ENCODE data around the gene KIF3A. TPM values are rescaled to one million over a fixed set of nuclear protein-coding genes. Genes with fewer than 3 reads are reported as not detected.

Gene KIF3A
- total RNA-seq: 10 to 100 TPM in 1 of 2 donors, 1 to 10 TPM in 1; 9.0 to 12.7 TPM

DNA sequence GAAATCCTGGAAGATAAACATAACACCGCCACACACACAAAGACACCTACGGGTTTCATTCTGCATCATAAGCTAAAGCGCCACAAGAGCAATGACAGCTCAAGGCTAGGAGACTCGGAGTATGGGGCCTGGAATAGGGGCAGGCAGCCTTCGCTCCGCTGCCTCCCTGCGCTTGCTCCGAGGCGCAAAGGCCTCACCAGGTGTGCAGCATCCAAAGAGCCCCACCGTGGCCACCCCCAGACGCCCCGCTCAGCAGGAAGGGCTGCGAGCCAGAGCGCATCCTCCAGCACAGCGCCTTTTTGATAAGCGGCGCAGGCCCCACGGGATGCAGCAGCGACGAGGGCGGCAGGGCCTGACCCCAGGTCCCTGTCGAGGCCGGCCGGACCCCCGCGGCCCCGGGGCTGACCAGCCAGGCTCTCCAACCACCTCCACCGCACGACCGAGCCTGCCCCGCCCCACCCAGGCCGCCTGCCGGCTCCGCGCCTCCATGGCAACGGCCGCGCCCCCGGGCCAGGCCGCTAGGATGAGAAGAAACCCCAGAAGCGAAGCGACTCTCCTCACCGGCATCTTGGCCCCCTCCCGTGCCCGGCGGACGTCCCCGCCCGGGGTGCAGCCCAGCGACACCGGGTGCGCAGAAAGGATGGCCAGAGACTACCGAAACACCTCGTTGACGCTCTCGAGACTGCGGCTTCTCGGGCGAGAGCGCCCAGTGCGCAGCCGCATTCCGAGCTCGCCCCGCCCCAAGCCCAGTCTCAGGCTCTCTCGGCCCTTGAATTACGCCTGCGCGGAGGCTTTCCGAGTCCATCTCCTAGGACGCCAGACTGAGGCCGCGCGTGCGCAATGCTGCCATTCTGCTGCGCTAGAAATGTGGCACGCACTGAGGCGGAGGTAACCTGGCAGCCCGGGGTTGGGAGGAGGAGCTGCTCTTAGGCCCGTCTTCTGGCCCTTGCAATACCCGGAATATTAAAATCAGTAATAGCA lies at the start of gene KIF3A:
TSS of gene KIF3A (minus strand) at position 694 of the 981 bp plus-strand sequence. CDS start at position 567, 127 bp downstream.
- Mint-ChIP-seq H3K36me3 (peaks cover 0 to 4% of the 10 kb centered on the region in 2 donors), H3K27ac (peak within 1 kb of the TSS; percentile 87 to 91), H3K9me3 (no peaks in the 10 kb centered on the region)
- peak; percentile 91 to 92 for ATAC-seq
- DNase-seq (ENCODE audit: low spot score in 2 of 2): peak; percentile 99

DNA sequence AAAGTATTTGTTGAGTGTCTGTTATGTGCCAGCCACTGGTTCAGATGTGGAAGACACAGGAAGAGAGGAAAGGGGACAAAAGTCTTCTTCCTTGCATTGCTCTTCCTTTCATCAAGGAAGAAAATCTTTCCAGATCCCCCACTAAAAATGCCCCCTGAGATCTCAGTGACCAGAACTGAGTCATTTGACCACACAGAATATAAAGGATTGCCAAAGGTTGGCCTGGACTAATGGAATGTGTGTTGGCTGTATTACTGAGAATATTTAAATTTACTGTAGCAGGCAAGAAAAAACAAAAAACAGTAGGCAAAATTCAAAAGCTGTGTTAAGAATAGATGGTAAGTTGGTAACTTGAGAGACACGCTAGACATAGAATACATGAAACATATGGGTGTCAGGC lies 49.7 kb upstream of the KIF3A start:
- DNase-seq (ENCODE audit: low spot score in 2 of 2): no peak
- ATAC-seq: no peak
- H3K36me3 Mint-ChIP-seq: no peaks in the 10 kb centered on the region
- no peak overlapping the region for H3K27ac Mint-ChIP-seq
- H3K9me3 Mint-ChIP-seq: no peaks in the 10 kb centered on the region

GRCh38 chr5:132785864-132786263 lies 48.5 kb upstream of the KIF3A start:
- ATAC-seq: no peak

GRCh38 chr5:132785365-132785764 lies 48.0 kb upstream of the KIF3A start:
- Mint-ChIP-seq H3K36me3 (no peaks in the 10 kb centered on the region), H3K27ac (no peak overlapping the region), H3K9me3 (no peaks in the 10 kb centered on the region)
- DNase-seq (ENCODE audit: low spot score in 2 of 2) (no peak), ATAC-seq (no peak)

More at GRCh38 chr5:132785864-132786263, 48.5 kb upstream of the KIF3A start:
- DNase-seq (ENCODE audit: low spot score in 2 of 2): no peak
- Mint-ChIP-seq H3K36me3 (no peaks in the 10 kb centered on the region), H3K27ac (no peak overlapping the region), H3K9me3 (no peaks in the 10 kb centered on the region)

DNA sequence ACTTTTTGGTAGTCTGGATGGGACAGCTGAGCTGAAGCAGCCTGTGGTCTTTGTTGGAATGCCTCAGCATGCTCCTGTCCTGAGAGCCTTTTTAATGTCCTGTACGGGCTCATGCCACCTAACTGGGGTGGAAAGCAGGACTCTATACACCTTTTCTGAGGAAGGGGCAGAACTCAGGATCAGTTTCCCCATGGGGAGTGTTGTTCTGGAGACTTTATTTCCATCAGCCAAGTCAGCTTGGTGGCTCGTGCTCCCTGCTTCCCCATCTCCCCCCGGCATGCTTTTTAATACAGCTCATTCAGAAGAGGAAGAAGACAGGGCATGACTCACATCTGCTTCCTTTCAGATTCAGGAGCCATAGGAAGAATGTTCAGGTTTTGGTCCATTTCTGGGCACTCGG lies 44.8 kb upstream of the KIF3A start:
- Mint-ChIP-seq H3K9me3 (no peaks in the 10 kb centered on the region), H3K27ac (no peak overlapping the region), H3K36me3 (no peaks in the 10 kb centered on the region)
- DNase-seq (ENCODE audit: low spot score in 2 of 2) (no peak), ATAC-seq (no peak)

GRCh38 chr5:132781029-132781428 lies 43.7 kb upstream of the KIF3A start:
- no peaks in the 10 kb centered on the region for H3K36me3 Mint-ChIP-seq
- no peaks in the 10 kb centered on the region for H3K9me3 Mint-ChIP-seq
- no peak overlapping the region for H3K27ac Mint-ChIP-seq
- ATAC-seq: no peak
- DNase-seq (ENCODE audit: low spot score in 2 of 2): no peak

GRCh38 chr5:132780577-132780976 lies 43.2 kb upstream of the KIF3A start:
- no peak for ATAC-seq
- Mint-ChIP-seq H3K36me3 (no peaks in the 10 kb centered on the region), H3K9me3 (no peaks in the 10 kb centered on the region), H3K27ac (no peak overlapping the region)
- DNase-seq (ENCODE audit: low spot score in 2 of 2): no peak

GRCh38 chr5:132779961-132780360 lies 42.6 kb upstream of the KIF3A start:
- Mint-ChIP-seq H3K36me3 (no peaks in the 10 kb centered on the region), H3K9me3 (no peaks in the 10 kb centered on the region), H3K27ac (no peak overlapping the region)
- DNase-seq (ENCODE audit: low spot score in 2 of 2) (no peak), ATAC-seq (no peak)

GRCh38 chr5:132778856-132779255 lies 41.5 kb upstream of the KIF3A start:
- no peak for ATAC-seq
- Mint-ChIP-seq H3K9me3 (no peaks in the 10 kb centered on the region), H3K36me3 (no peaks in the 10 kb centered on the region), H3K27ac (no peak overlapping the region)
- DNase-seq (ENCODE audit: low spot score in 2 of 2): no peak

- no peak for DNase-seq (ENCODE audit: low spot score in 2 of 2)
- no peak overlapping the region for H3K27ac Mint-ChIP-seq
- no peak for ATAC-seq
These were observed 40.8 kb upstream of the KIF3A start for GRCh38 chr5:132778129-132778528.

GRCh38 chr5:132777209-132778069 lies 40.1 kb upstream of the KIF3A start, which contains the start of gene SEPTIN8:
Gene SEPTIN8 (minus strand): TSS chr5:132777239. CDS start chr5:132777137, 102 bp downstream.
- ATAC-seq (peak; percentile 75 to 83), DNase-seq (ENCODE audit: low spot score in 2 of 2) (peak in 1 of 2 donors; percentile 44)
- Mint-ChIP-seq H3K36me3 (no peaks in the 10 kb centered on the region), H3K9me3 (no peaks in the 10 kb centered on the region), H3K27ac (no peak within 1 kb of the TSS)

More at GRCh38 chr5:132778129-132778528, 40.8 kb upstream of the KIF3A start:
- Mint-ChIP-seq H3K36me3 (no peaks in the 10 kb centered on the region), H3K9me3 (no peaks in the 10 kb centered on the region)

DNA sequence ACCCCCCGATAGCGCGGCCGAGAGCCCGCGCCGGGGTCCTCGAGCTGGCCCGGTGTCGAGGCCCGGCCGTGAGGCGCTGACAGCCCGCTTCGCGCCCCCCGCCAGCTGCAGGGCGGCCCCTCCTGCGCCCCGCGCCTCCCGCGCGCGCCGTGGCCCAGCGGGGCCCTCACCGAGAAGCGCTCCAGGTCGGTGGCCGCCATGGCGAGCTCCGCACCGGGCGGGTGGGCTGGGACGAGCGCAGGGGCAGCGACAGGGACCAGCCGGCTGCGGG lies 39.5 kb upstream of the KIF3A start:
- no peaks in the 10 kb centered on the region for H3K9me3 Mint-ChIP-seq
- no peak for ATAC-seq
- DNase-seq (ENCODE audit: low spot score in 2 of 2): no peak
- H3K27ac Mint-ChIP-seq: no peak overlapping the region
- no peaks in the 10 kb centered on the region for H3K36me3 Mint-ChIP-seq

GRCh38 chr5:132776131-132776937 lies 39.0 kb upstream of the KIF3A start:
- DNase-seq (ENCODE audit: low spot score in 2 of 2) (no peak), ATAC-seq (peak; percentile 21 to 37)
- H3K9me3 Mint-ChIP-seq: no peaks in the 10 kb centered on the region
- no peaks in the 10 kb centered on the region for H3K36me3 Mint-ChIP-seq
- H3K27ac Mint-ChIP-seq: no peak overlapping the region

DNA sequence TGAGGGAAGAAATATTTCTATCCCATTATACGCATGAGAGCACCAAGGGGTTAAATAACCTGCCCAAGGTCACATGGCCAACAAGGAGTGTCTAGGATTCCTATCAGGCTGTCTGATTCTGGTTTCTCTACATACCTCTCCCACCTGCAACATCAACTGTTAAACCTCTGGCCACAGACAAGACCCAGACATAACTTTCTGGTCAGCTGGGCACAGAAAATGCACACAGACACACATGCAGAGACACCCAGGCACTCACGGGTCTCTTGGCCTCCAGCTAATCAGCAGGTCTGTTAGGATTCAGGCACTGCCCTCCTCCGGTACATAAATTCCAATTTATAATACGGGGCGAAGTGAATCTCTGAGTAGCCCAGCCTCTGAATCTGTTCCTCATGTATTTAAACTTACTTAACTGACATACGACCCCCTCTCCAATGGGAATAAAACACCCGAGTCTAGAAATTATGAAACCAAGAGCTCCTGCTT lies 38.2 kb upstream of the KIF3A start:
- Mint-ChIP-seq H3K9me3 (no peaks in the 10 kb centered on the region), H3K27ac (no peak overlapping the region), H3K36me3 (no peaks in the 10 kb centered on the region)
- ATAC-seq: no peak
- DNase-seq (ENCODE audit: low spot score in 2 of 2): no peak

GRCh38 chr5:132774896-132775295 lies 37.5 kb upstream of the KIF3A start:
- Mint-ChIP-seq H3K36me3 (no peaks in the 10 kb centered on the region), H3K9me3 (no peaks in the 10 kb centered on the region), H3K27ac (no peak overlapping the region)
- no peak for DNase-seq (ENCODE audit: low spot score in 2 of 2)
- no peak for ATAC-seq

GRCh38 chr5:132774406-132774805 lies 37.1 kb upstream of the KIF3A start:
- no peaks in the 10 kb centered on the region for H3K36me3 Mint-ChIP-seq
- no peak for ATAC-seq
- H3K9me3 Mint-ChIP-seq: no peaks in the 10 kb centered on the region
- no peak for DNase-seq (ENCODE audit: low spot score in 2 of 2)
- H3K27ac Mint-ChIP-seq: no peak overlapping the region
